GM13976 (cell line): ENCODE measurements around the gene ATP7A.

Experiments used
- DNase-seq: peaks from one replicate; pipeline ENCODE4 v3.0.0; 2012; ENCODE audit warnings: low spot score
- CTCF ChIP-seq: IDR thresholded peaks from 2 replicates; pipeline ENCODE4 v1.5.1; 2012; ENCODE audit warnings: borderline replicate concordance, mild to moderate bottlenecking; ENCODE audit not compliant: insufficient read depth; ENCODE audit errors: extremely low read depth, missing control alignments, control extremely low read depth
- in situ Hi-C: fragments of 300-500 bp; cut with MboI; formaldehyde crosslinking; loops from one replicate; pipeline ENCODE4 v1.12.0; 2022; ENCODE audit warnings: low sequenced_read_pairs, mixed read lengths, inconsistent platforms; ENCODE audit not compliant: unreplicated experiment

ATP7A gene

GRCh38 chrX:77924320-77924859, 13.9 kb downstream of the ATP7A start:
- in situ Hi-C loops: no loop called here
- no peak for DNase-seq
- no peak for TF ChIP-seq CTCF

GRCh38 chrX:77925764-77926163, 15.3 kb downstream of the ATP7A start:
- in situ Hi-C loops: no loop called here
- no peak for DNase-seq
- TF ChIP-seq CTCF: no peak

GRCh38 chrX:77930581-77930980, 20.1 kb downstream of the ATP7A start:
- no peak for DNase-seq
- TF ChIP-seq CTCF: no peak
- in situ Hi-C loops: no loop called here

- in situ Hi-C loops: no loop called here
- TF ChIP-seq CTCF: no peak
- DNase-seq: no peak
Observed at GRCh38 chrX:77935886-77936285, 25.4 kb downstream of the ATP7A start.

- DNase-seq: no peak
- in situ Hi-C loops: no loop called here
- TF ChIP-seq CTCF: no peak
Observed at GRCh38 chrX:77936299-77936698, 25.8 kb downstream of the ATP7A start.

- in situ Hi-C loops: no loop called here
Observed at GRCh38 chrX:77937291-77937690, 26.8 kb downstream of the ATP7A start.

More at GRCh38 chrX:77937291-77937690, 26.8 kb downstream of the ATP7A start:
- no peak for DNase-seq
- no peak for TF ChIP-seq CTCF
